CD8-positive, alpha-beta memory T cell (primary cell): ENCODE results near the gene GID8. TPM values are rescaled to one million over a fixed set of nuclear protein-coding genes. Genes with fewer than 3 reads are reported as not detected.

Experiments used
- CTCF ChIA-PET: fragments of 350-600 bp; sonication (Branson Sonifier 250); formaldehyde crosslinking; loops from one replicate; lab custom pipeline; 2021; ENCODE audit warnings: antibody characterized with exemption; lab: Charles Lee
- POLR2A ChIA-PET: fragments of 350-600 bp; sonication (Branson Sonifier 250); formaldehyde crosslinking; loops from one replicate; lab custom pipeline; 2021; ENCODE audit warnings: antibody characterized with exemption; lab: Charles Lee
- DNase-seq, 5 donors: peaks; one replicate each; pipeline versions ENCODE4 v3.0.0 to v3.0.0-alpha.2; 2020 to 2022; ENCODE audit warnings: mixed read lengths in 1 of 5
- H3K27ac ChIP-seq: one replicate; pipeline ENCODE4 v1.7.0; 2013; ENCODE audit warnings: low read depth, mild to moderate bottlenecking, low read length, moderate library complexity
- H3K27me3 ChIP-seq: 2 replicates; pipeline ENCODE4 v1.7.0; 2013; ENCODE audit warnings: low read length, mild to moderate bottlenecking; ENCODE audit not compliant: insufficient read depth, poor library complexity, severe bottlenecking
- H3K36me3 ChIP-seq: 2 replicates; pipeline ENCODE4 v1.7.0; 2013; ENCODE audit warnings: mild to moderate bottlenecking, low read length, moderate library complexity; ENCODE audit not compliant: insufficient read depth
- H3K4me1 ChIP-seq: 2 replicates; pipeline ENCODE4 v1.7.0; 2013; ENCODE audit warnings: mild to moderate bottlenecking, low read length, moderate library complexity; ENCODE audit not compliant: insufficient read depth
- H3K4me3 ChIP-seq: 2 replicates; pipeline ENCODE4 v1.7.0; 2013; ENCODE audit warnings: mild to moderate bottlenecking, low read length
- H3K9me3 ChIP-seq: 2 replicates; pipeline ENCODE4 v1.7.0; 2013; ENCODE audit warnings: mild to moderate bottlenecking, low read length
- H3K27ac Mint-ChIP-seq, 8 donors: one replicate each; pipeline ENCODE4 v1.8.0; 2020 to 2021; ENCODE audit warnings: mixed read lengths in 8 of 8, mild to moderate bottlenecking in 6 of 8, inconsistent platforms in 3 of 8, moderate library complexity in 3 of 8
- H3K27me3 Mint-ChIP-seq, 2 donors: one replicate each; pipeline ENCODE4 v1.8.0; 2020 to 2021; ENCODE audit warnings: mixed read lengths in 2 of 2, mild to moderate bottlenecking in 1 of 2, moderate library complexity in 1 of 2
- H3K36me3 Mint-ChIP-seq, 3 donors: one replicate each; pipeline ENCODE4 v1.8.0; 2020 to 2021; ENCODE audit warnings: mixed read lengths in 3 of 3, inconsistent platforms in 1 of 3, mild to moderate bottlenecking in 1 of 3
- H3K4me1 Mint-ChIP-seq, 3 donors: one replicate each; pipeline ENCODE4 v1.8.0; 2020 to 2021; ENCODE audit warnings: mixed read lengths in 3 of 3, inconsistent platforms in 1 of 3, mild to moderate bottlenecking in 1 of 3
- H3K4me3 Mint-ChIP-seq, 7 donors: one replicate each; pipeline ENCODE4 v1.8.0; 2020 to 2021; ENCODE audit warnings: mixed read lengths in 7 of 7, mild to moderate bottlenecking in 6 of 7, moderate library complexity in 4 of 7, inconsistent platforms in 2 of 7
- H3K9me3 Mint-ChIP-seq, 5 donors: one replicate each; pipeline ENCODE4 v1.8.0; 2020 to 2022; ENCODE audit warnings: mixed read lengths in 5 of 5, mild to moderate bottlenecking in 3 of 5, moderate library complexity in 2 of 5, inconsistent platforms in 1 of 5
- polyA plus RNA-seq: library from polyadenylated mRNA; unstranded; fragments of 300-500 nt; fragmentation: Illumina TruSeq; gene quantifications from one replicate; pipeline ENCODE4 v1.2.3, GENCODE V29; 2021
- total RNA-seq, 2 experiments: library from RNA; stranded (reverse); gene quantifications; one replicate each; pipeline ENCODE4 v1.2.3, GENCODE V29; 2021

GID8 gene
- total and polyA plus RNA-seq, 3 experiments from 2014 or later: 19.0 to 45.5 (median 44.9) TPM

DNA sequence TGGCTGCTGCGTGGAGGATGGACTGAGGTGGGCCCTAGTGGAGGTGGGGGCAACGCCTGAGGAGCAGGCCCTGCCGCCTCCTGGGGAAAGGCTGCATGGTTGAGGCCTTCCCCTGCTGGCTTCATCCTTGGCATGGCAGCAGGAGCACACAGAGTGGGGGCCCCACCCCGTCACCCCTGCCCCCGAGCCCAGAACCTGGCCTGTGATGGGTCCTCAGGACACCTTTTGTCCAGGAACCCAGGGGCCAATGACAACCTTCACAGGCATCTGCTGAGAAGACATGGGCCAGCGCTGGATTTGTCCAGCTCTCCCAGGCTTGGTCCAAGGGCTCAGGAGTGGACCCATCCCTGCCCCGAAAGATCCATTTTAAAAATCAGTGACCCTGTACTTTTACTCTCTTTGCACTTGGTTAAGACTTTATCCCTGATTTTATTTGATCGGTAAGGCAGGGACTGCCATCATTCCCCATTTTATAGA, 14.0 kb downstream of the GID8 start:
- ChIA-PET POLR2A (no interaction called here), CTCF (interaction anchor here (1.2 kb wide), 1 partner anchor 25 kb away, joined by 5 read pairs; no protein-coding TSS in a partner anchor)
- Histone ChIP-seq H3K9me3 (no peaks in the 10 kb centered on the region), H3K27me3 (no peaks in the 10 kb centered on the region), H3K27ac (peak overlapping the region; percentile 2), H3K4me3 (no peak overlapping the region), H3K36me3 (peaks cover 8% of the 10 kb centered on the region), H3K4me1 (peaks cover 37% of the 10 kb centered on the region)
- H3K27me3 Mint-ChIP-seq: no peaks in the 10 kb centered on the region
- H3K4me3 Mint-ChIP-seq: peak overlapping the region in 5 of 7 donors; percentile 35 to 81 (median 61)
- H3K36me3 Mint-ChIP-seq: peaks cover 0 to 38% (median 5%) of the 10 kb centered on the region in 3 donors
- peak overlapping the region in 7 of 8 donors; percentile 29 to 88 (median 58) for H3K27ac Mint-ChIP-seq
- H3K4me1 Mint-ChIP-seq: peaks cover 21 to 35% (median 34%) of the 10 kb centered on the region in 3 donors
- H3K9me3 Mint-ChIP-seq: no peaks in the 10 kb centered on the region
- no peak for DNase-seq

- Histone ChIP-seq H3K27ac (peak within 1 kb of the TSS; percentile 63), H3K27me3 (no peaks in the 10 kb centered on the region), H3K4me3 (peak within 1 kb of the TSS; percentile 52), H3K4me1 (peaks cover 37% of the 10 kb centered on the region), H3K9me3 (no peaks in the 10 kb centered on the region), H3K36me3 (peaks cover 5% of the 10 kb centered on the region)
- Mint-ChIP-seq H3K4me3 (peak within 1 kb of the TSS; percentile 79 to 92 (median 82)), H3K27ac (peak within 1 kb of the TSS; percentile 88 to 98 (median 95)), H3K9me3 (no peaks in the 10 kb centered on the region), H3K27me3 (no peaks in the 10 kb centered on the region), H3K36me3 (peaks cover 0 to 33% (median under 1%) of the 10 kb centered on the region in 3 donors), H3K4me1 (peaks cover 21 to 34% (median 30%) of the 10 kb centered on the region in 3 donors)
- peak in 4 of 5 donors; percentile 47 to 69 (median 58) for DNase-seq
- CTCF ChIA-PET: interaction anchor here (1.2 to 2.7 kb wide), 3 partner anchors 15 to 57 kb away, joined by 5 to 15 read pairs (median 8); partner anchors contain the start of gene GID8
- POLR2A ChIA-PET: interaction anchor here (3.1 kb wide), 1 partner anchor 15 kb away, joined by 27 read pairs; the partner anchor contains the start of gene GID8
Observed at GRCh38 chr20:62952373-62952967, 14.5 kb downstream of the GID8 start, which contains the start of gene SLC17A9. TSS of gene SLC17A9 (plus strand) at chr20:62952709. CDS start at chr20:62952831, 122 bp downstream.

DNA sequence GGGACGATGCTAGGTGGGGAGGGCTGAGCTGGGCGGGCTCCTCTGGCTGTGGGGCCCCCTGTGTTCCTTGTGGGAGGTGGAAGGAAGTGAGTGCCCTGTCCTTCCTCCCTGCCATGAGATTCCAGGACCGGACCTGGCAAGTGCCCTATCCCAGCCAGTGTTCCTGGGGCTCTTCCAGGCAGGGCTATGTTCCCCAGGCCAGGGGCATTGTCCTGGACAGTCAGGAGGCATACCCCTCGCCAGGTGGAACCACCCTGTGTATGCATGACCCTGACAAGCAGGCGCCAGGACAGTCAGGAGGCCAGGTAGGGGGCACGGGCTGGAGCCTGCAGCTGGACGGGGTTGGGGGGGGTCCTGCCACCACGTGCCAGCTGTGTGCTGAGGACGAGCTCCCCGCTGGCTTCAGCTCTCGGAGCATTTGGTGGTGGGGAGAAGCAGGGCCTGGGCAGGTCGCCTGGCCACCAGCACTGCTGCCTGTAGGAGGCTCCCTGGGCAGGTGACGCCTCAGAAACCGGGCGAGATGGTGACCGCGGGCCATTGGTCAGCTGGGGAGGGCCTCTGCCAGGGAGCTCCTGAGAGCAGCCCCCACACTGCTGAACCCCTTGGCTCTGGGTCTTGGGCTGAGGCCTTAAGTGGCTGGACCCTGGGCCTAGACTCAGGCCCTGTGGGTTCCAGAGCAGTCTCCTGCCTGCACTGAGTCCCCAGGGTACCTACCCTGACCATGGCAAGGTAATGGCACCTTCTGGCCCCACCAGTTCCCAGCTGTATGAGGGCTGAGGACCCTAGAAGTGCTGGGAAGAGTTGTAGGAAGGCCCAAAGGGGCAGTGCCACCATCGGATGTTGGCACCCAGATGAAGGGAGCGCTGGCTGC, 15.3 kb downstream of the GID8 start:
- H3K27me3 Mint-ChIP-seq: no peaks in the 10 kb centered on the region
- peaks cover 21 to 34% (median 29%) of the 10 kb centered on the region in 3 donors for H3K4me1 Mint-ChIP-seq
- Histone ChIP-seq H3K36me3 (no peaks in the 10 kb centered on the region), H3K9me3 (no peaks in the 10 kb centered on the region), H3K4me1 (peaks cover 37% of the 10 kb centered on the region), H3K27me3 (no peaks in the 10 kb centered on the region), H3K4me3 (peak overlapping the region; percentile 52), H3K27ac (peak overlapping the region; percentile 63)
- H3K4me3 Mint-ChIP-seq: peak overlapping the region; percentile 79 to 92 (median 82)
- peak overlapping the region; percentile 88 to 98 (median 95) for H3K27ac Mint-ChIP-seq
- ChIA-PET CTCF (interaction anchor here (1.1 to 2.7 kb wide), 10 partner anchors 15 to 82 kb away, joined by 4 to 15 read pairs (median 6); partner anchors contain the start of genes DIDO1 and GID8), POLR2A (interaction anchor here (1.0 to 3.1 kb wide), 4 partner anchors 15 to 150 kb away, joined by 4 to 27 read pairs (median 6); partner anchors contain the start of gene GID8)
- peak in 1 of 5 donors; percentile 46 for DNase-seq
- no peaks in the 10 kb centered on the region for H3K9me3 Mint-ChIP-seq
- peaks cover 0 to 26% (median 0%) of the 10 kb centered on the region in 3 donors for H3K36me3 Mint-ChIP-seq

- H3K4me3 ChIP-seq: peak overlapping the region; percentile 52
- H3K4me1 ChIP-seq: peaks cover 37% of the 10 kb centered on the region
- ChIA-PET POLR2A (interaction anchor here (0.7 to 3.1 kb wide), 8 partner anchors 10 to 149 kb away, joined by 3 to 27 read pairs (median 4); partner anchors contain the start of gene GID8), CTCF (interaction anchor here (0.8 to 2.7 kb wide), 13 partner anchors 16 to 82 kb away, joined by 3 to 15 read pairs (median 6); partner anchors contain the start of genes DIDO1 and GID8)
- DNase-seq: peak; percentile 62 to 85 (median 83)
- peaks cover 0 to 18% (median 0%) of the 10 kb centered on the region in 3 donors for H3K36me3 Mint-ChIP-seq
- peak overlapping the region; percentile 79 to 92 (median 82) for H3K4me3 Mint-ChIP-seq
- peak overlapping the region; percentile 63 for H3K27ac ChIP-seq
- H3K9me3 Mint-ChIP-seq: no peaks in the 10 kb centered on the region
- H3K9me3 ChIP-seq: no peaks in the 10 kb centered on the region
- no peaks in the 10 kb centered on the region for H3K27me3 ChIP-seq
- peak overlapping the region; percentile 88 to 98 (median 95) for H3K27ac Mint-ChIP-seq
- H3K4me1 Mint-ChIP-seq: peaks cover 21 to 34% (median 29%) of the 10 kb centered on the region in 3 donors
- H3K36me3 ChIP-seq: no peaks in the 10 kb centered on the region
- no peaks in the 10 kb centered on the region for H3K27me3 Mint-ChIP-seq
Observed at GRCh38 chr20:62953839-62954703, 16.1 kb downstream of the GID8 start.

- peak overlapping the region in 1 of 7 donors; percentile 12 for H3K4me3 Mint-ChIP-seq
- Histone ChIP-seq H3K27ac (no peak overlapping the region), H3K27me3 (no peaks in the 10 kb centered on the region), H3K4me1 (peaks cover 37% of the 10 kb centered on the region), H3K9me3 (no peaks in the 10 kb centered on the region), H3K4me3 (no peak overlapping the region), H3K36me3 (no peaks in the 10 kb centered on the region)
- POLR2A ChIA-PET: interaction anchor here (0.6 to 3.1 kb wide), 5 partner anchors 18 to 44 kb away, joined by 3 to 27 read pairs (median 5); partner anchors contain the start of gene GID8
- H3K9me3 Mint-ChIP-seq: no peaks in the 10 kb centered on the region
- peaks cover 0 to 1% (median 0%) of the 10 kb centered on the region in 3 donors for H3K36me3 Mint-ChIP-seq
- no peaks in the 10 kb centered on the region for H3K27me3 Mint-ChIP-seq
- H3K27ac Mint-ChIP-seq: peak overlapping the region in 3 of 8 donors; percentile 42 to 97 (median 89)
- CTCF ChIA-PET: interaction anchor here (0.6 to 2.0 kb wide), 6 partner anchors 17 to 147 kb away, joined by 3 to 13 read pairs (median 4); no protein-coding TSS in a partner anchor
- peaks cover 22 to 38% (median 24%) of the 10 kb centered on the region in 3 donors for H3K4me1 Mint-ChIP-seq
- DNase-seq: peak in 1 of 5 donors; percentile 40
Observed at GRCh38 chr20:62955519-62956386, 17.8 kb downstream of the GID8 start.

GRCh38 chr20:62956387-62957135, 18.6 kb downstream of the GID8 start:
- CTCF ChIA-PET: interaction anchor here (0.9 to 1.4 kb wide), 2 partner anchors 16 to 41 kb away, joined by 3 to 4 read pairs; no protein-coding TSS in a partner anchor
- H3K27me3 Mint-ChIP-seq: no peaks in the 10 kb centered on the region
- POLR2A ChIA-PET: no interaction called here

More at GRCh38 chr20:62956387-62957135, 18.6 kb downstream of the GID8 start:
- H3K27ac Mint-ChIP-seq: peak overlapping the region in 1 of 8 donors; percentile 21
- no peak overlapping the region for H3K4me3 ChIP-seq
- peaks cover 33% of the 10 kb centered on the region for H3K4me1 ChIP-seq
- H3K27ac ChIP-seq: no peak overlapping the region
- H3K9me3 Mint-ChIP-seq: no peaks in the 10 kb centered on the region
- no peaks in the 10 kb centered on the region for H3K9me3 ChIP-seq
- H3K27me3 ChIP-seq: no peaks in the 10 kb centered on the region
- DNase-seq: peak in 1 of 5 donors; percentile 37
- no peak overlapping the region for H3K4me3 Mint-ChIP-seq
- no peaks in the 10 kb centered on the region for H3K36me3 ChIP-seq
- no peaks in the 10 kb centered on the region for H3K36me3 Mint-ChIP-seq
- H3K4me1 Mint-ChIP-seq: peaks cover 22 to 33% (median 24%) of the 10 kb centered on the region in 3 donors
